Effector memory CD8-positive, alpha-beta T cell (primary cell): Measurements from ENCODE around the gene IL4.

Experiments used
- ATAC-seq: fragments of 150-1000 bp; cut with Tn5 transposase; replicated peaks from 2 replicates; pipeline ENCODE4 v1.10.0; 2021; ENCODE audit warnings: mild to moderate bottlenecking, moderate library complexity
- DNase-seq, 3 experiments: peaks; one replicate each; pipeline ENCODE4 v3.0.0; 2021
- H3K27ac Mint-ChIP-seq, 2 donors: one replicate each; pipeline ENCODE4 v1.8.0; 2022; ENCODE audit warnings: mild to moderate bottlenecking in 2 of 2, mixed read lengths in 2 of 2, moderate library complexity in 2 of 2
- H3K27me3 Mint-ChIP-seq, 2 donors: one replicate each; pipeline ENCODE4 v1.8.0; 2022; ENCODE audit warnings: mixed read lengths in 2 of 2
- H3K36me3 Mint-ChIP-seq: one replicate; pipeline ENCODE4 v1.8.0; 2022; ENCODE audit warnings: mild to moderate bottlenecking, moderate library complexity, mixed read lengths; ENCODE audit not compliant: insufficient read depth
- H3K4me1 Mint-ChIP-seq, 2 donors: one replicate each; pipeline ENCODE4 v1.8.0; 2022; ENCODE audit warnings: low read depth in 2 of 2, mixed read lengths in 2 of 2
- H3K4me3 Mint-ChIP-seq, 2 donors: one replicate each; pipeline ENCODE4 v1.8.0; 2022; ENCODE audit warnings: mild to moderate bottlenecking in 2 of 2, mixed read lengths in 2 of 2, moderate library complexity in 2 of 2
- H3K9me3 Mint-ChIP-seq, 2 donors: one replicate each; pipeline ENCODE4 v1.8.0; 2022; ENCODE audit warnings: mixed read lengths in 2 of 2

Gene IL4

DNA sequence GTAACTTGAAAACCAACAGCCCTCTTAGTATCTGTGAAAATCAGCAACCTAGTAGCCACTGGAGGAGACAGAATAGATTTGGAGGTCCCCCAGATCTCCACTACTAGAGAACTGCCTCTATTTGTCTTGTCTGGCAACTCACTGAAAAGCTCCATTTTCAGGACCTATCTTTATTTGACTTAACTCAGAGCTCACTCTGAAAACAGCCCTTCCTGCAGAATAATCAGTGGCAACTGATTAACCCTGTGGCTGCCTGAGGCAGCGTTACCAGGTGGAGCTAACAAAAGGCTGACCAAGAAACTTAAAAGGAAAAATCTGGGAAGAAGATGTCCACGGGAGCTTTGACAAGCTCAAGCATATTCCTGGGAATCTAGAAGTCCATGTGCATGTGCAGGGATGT lies 26.3 kb upstream of the IL4 start:
- Mint-ChIP-seq H3K4me1 (no peaks in the 10 kb centered on the region), H3K36me3 (peaks cover 6% of the 10 kb centered on the region), H3K9me3 (peaks cover 7 to 11% of the 10 kb centered on the region in 2 donors), H3K27ac (no peak overlapping the region), H3K27me3 (no peaks in the 10 kb centered on the region), H3K4me3 (no peak overlapping the region)
- ATAC-seq: no peak
- no peak for DNase-seq

DNA sequence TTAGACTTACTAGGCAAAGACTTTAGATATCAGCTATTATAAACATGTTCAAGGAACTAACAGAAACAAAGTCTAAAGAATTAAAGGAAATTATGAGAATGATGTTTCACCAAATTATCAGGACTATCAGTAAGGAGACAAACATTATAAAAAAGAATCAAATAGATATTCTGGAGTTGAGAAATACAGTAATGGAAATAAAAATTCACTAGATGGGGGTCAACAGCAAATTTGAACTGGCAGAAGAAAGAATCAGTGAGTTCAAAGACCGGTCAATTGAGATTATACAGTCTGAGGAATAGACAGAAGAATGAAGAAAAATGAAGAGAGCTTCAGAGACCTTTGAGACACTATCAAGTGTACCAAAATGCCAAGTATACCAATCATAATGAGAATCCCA lies 25.4 kb upstream of the IL4 start:
- Mint-ChIP-seq H3K27ac (no peak overlapping the region), H3K9me3 (peaks cover 7 to 11% of the 10 kb centered on the region in 2 donors), H3K36me3 (no peaks in the 10 kb centered on the region), H3K4me3 (no peak overlapping the region), H3K27me3 (peaks cover 0 to under 1% of the 10 kb centered on the region in 2 donors), H3K4me1 (no peaks in the 10 kb centered on the region)
- ATAC-seq: no peak
- DNase-seq: no peak

DNA sequence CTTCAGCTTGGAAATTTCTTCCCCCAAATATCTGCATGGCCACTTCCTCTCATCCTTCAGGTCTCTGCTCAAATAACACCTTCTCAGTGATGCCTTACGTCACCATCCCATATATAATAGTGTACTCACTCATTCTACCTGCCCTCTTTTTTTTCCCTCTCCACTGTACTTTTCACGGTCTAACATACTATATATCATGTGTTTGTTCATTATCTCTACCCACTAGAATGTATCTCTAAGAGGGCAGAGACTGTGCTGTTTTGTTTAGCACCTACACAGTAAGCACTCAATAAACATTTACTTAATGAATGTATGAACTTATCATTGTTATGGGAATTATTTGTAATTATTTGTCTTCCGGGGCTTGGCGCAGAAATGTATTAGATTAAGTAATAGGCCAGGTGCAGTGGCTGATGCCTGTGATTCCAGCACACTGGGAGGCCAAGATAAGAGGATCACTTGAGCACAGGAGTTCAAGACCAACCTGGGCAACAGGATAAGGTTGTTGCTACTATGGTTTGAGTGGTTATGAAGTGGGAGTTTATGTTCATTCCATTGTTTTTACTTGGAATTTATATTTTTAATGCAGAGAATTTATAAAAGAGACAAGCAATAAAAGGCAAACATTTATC lies 21.8 kb upstream of the IL4 start:
- Mint-ChIP-seq H3K9me3 (peaks cover 7 to 11% of the 10 kb centered on the region in 2 donors), H3K27ac (no peak overlapping the region), H3K27me3 (peaks cover 11 to 29% of the 10 kb centered on the region in 2 donors), H3K4me1 (peaks cover 6% of the 10 kb centered on the region in 2 donors), H3K36me3 (peaks cover 3% of the 10 kb centered on the region), H3K4me3 (no peak overlapping the region)
- DNase-seq: no peak
- ATAC-seq: no peak

DNA sequence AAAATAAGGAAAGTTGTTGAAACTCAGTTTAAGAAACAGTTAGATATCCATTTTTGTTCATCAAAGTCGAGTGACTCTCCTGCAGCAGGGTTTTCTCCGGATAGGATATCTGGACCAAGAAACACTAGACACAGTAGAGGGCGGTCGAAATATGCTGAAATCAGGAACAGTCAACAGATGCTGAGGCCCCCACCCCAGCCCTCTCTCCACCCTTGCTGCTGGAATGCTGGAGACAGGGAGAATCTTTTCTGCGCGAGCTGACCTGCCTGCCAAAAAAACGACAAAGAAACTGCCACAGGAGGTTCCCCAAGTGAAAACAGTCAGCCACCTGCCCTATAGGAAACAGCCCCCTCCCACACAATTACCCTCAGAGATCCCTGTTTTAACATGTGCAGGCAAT lies 20.1 kb upstream of the IL4 start:
- Mint-ChIP-seq H3K27ac (no peak overlapping the region), H3K4me3 (no peak overlapping the region), H3K36me3 (peaks cover 3% of the 10 kb centered on the region), H3K9me3 (peaks cover 0 to under 1% of the 10 kb centered on the region in 2 donors), H3K27me3 (peaks cover 13 to 47% of the 10 kb centered on the region in 2 donors), H3K4me1 (peaks cover 8 to 10% of the 10 kb centered on the region in 2 donors)
- ATAC-seq: no peak
- no peak for DNase-seq

DNA sequence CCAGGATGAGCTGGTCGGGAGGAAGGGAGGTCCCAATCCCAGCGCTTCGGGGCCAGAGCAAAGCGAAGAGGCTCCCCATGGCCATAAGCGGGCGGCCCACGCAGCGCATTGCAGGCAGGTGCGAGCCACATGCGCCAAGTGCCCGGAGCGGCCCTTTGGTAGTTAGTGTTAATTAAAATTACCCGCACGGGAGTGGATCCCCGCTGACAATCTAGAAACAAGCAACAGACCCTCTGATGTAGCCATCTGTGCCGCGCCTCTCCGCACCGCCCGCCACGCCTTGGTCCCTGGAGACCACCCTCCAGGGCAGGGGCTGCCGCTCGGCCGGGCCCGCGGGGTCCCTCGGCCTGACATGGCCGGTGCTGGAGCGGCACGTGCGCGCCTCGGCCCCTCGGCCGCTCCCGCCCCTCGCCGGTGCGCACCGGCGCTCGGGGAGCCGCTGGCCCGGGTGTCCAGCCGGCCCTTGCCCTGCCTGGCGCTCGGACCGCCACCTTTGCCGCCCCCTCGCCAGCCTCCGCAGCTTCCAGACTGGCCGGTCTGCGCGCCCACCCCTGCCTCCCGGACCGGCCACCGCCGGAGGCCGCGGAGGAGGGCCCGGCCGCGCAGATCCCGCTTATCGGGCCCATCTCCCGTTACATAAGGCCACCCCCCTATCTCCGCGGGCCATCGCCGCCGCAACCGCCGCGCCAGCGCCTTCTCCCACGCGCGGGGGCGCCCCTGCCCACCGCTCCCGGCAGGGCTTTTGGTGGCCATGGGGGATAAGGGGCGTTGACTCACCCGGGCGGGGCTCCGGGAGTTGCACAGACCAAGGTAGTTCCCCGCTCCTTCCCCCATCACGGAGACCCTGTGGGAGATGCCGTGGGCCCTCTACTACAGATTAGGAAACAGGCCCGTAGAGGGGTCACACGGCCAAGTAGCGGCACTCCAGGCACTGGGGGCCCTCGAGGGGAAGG lies 17.7 kb upstream of the IL4 start:
- DNase-seq (peak in 2 of 3 experiments; percentile 19 to 30), ATAC-seq (peak; percentile 70)
- Mint-ChIP-seq H3K4me1 (peaks cover 11 to 16% of the 10 kb centered on the region in 2 donors), H3K27ac (peak overlapping the region; percentile 49 to 88), H3K27me3 (peaks cover 13 to 55% of the 10 kb centered on the region in 2 donors), H3K4me3 (peak overlapping the region; percentile 73 to 80), H3K9me3 (no peaks in the 10 kb centered on the region), H3K36me3 (peaks cover 3% of the 10 kb centered on the region)

DNA sequence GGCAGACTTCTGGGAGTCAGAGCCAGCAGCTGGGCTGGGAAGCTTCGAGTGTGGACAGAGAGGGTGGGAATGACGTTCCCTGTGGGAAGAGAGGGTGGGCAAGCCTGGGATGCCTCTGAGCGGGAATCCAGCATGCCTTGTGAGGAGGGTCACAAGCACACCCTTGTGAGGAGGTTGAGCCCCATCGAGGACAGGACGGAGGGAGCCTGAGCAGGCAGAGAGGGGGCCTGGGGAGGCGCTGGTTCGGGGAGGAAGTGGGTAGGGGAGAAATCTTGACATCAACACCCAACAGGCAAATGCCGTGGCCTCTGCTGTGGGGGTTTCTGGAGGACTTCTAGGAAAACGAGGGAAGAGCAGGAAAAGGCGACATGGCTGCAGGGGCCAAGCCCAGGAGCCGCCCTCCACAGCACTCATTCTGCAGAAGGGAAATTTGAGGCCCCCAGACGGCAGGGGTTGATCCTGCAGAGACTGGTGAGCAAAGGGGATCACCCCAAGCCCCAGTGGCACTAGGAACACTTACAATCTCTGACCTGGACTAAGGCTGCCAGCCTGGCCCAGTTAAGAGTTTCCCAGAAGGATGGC lies 16.9 kb upstream of the IL4 start:
- Mint-ChIP-seq H3K4me3 (peak overlapping the region; percentile 73 to 80), H3K9me3 (no peaks in the 10 kb centered on the region), H3K36me3 (peaks cover 3% of the 10 kb centered on the region), H3K27ac (peak overlapping the region; percentile 49 to 88), H3K4me1 (peaks cover 12 to 17% of the 10 kb centered on the region in 2 donors), H3K27me3 (peaks cover 13 to 55% of the 10 kb centered on the region in 2 donors)
- DNase-seq: no peak
- ATAC-seq: peak; percentile 49

DNA sequence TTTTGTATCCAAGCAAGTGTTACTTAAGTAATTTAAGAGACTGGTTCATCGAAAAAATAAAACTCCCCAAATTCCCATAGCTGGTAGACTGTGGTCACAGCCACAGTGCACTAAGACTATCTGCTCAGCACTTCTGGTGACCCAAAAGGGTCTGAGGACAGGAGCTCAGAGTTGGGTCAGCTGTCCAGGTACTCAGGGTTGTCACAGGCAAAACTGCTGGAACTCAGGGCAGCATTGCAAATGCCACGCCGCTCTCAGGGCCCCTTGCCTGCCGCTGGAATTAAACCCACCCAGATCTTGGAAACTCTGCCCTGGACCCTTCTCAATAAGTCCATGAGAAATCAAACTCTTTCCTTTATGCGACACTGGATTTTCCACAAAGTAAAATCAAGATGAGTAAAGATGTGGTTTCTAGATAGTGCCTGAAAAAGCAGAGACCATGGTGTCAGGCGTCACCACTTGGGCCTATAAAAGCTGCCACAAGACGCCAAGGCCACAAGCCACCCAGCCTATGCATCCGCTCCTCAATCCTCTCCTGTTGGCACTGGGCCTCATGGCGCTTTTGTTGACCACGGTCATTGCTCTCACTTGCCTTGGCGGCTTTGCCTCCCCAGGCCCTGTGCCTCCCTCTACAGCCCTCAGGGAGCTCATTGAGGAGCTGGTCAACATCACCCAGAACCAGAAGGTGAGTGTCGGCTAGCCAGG lies 16.0 kb upstream of the IL4 start, which contains the start of gene IL13:
TSS of gene IL13 (plus strand) at position 498 of the 705 bp plus-strand sequence. CDS start at position 512, 14 bp downstream.
- Mint-ChIP-seq H3K27ac (peak within 1 kb of the TSS in 1 of 2 donors; percentile 49), H3K4me1 (peaks cover 15 to 20% of the 10 kb centered on the region in 2 donors), H3K9me3 (no peaks in the 10 kb centered on the region), H3K4me3 (peak within 1 kb of the TSS; percentile 73 to 80), H3K36me3 (peaks cover 3% of the 10 kb centered on the region), H3K27me3 (peaks cover 13 to 55% of the 10 kb centered on the region in 2 donors)
- no peak for DNase-seq
- ATAC-seq: no peak

DNA sequence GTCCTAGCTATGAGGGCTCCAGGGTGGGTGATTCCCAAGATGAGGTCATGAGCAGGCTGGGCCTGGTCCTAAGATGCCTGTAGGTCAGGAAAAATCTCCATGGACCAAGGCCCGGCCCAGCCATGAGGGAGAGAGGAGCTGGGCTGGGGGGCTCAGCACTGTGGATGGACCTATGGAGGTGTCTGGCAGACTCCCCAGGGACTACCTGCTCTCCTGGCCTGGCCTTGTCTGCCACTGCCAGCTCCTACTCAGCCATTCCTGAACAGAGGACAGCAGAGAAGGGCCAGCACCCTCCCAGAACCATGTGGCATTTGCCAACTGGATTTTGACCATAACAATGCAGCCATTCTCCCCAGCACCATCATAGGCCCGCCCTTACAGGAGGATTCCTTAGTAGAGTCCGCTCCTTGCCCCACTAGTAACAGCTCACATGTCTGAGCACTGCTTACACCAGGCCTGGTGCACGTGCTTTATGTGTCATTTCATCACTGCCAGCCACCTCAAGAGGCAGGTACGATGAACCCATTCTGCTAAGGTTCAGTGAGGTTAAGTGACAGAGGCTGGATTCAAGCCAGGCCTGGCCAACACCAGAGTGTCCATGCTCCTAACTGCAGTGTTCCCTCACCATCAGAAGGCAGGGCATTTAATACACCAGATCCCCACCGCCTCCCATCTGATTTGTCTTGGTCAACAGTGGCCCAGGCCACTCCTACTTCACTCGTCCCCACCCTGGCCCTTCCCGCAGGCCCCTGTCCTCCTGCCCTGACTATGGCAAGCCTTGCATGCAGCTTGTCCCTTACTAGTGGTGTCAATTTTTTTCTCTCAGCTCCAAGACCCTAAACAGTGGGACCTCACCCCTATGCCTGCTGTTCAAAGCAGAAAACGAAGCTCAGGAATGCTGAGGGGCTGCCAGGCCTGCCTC lies 15.1 kb upstream of the IL4 start:
- peaks cover 13 to 51% of the 10 kb centered on the region in 2 donors for H3K27me3 Mint-ChIP-seq
- DNase-seq: no peak
- H3K4me3 Mint-ChIP-seq: no peak overlapping the region
- no peaks in the 10 kb centered on the region for H3K9me3 Mint-ChIP-seq
- peaks cover 23 to 26% of the 10 kb centered on the region in 2 donors for H3K4me1 Mint-ChIP-seq
- no peak for ATAC-seq
- H3K27ac Mint-ChIP-seq: no peak overlapping the region
- peaks cover 3% of the 10 kb centered on the region for H3K36me3 Mint-ChIP-seq

DNA sequence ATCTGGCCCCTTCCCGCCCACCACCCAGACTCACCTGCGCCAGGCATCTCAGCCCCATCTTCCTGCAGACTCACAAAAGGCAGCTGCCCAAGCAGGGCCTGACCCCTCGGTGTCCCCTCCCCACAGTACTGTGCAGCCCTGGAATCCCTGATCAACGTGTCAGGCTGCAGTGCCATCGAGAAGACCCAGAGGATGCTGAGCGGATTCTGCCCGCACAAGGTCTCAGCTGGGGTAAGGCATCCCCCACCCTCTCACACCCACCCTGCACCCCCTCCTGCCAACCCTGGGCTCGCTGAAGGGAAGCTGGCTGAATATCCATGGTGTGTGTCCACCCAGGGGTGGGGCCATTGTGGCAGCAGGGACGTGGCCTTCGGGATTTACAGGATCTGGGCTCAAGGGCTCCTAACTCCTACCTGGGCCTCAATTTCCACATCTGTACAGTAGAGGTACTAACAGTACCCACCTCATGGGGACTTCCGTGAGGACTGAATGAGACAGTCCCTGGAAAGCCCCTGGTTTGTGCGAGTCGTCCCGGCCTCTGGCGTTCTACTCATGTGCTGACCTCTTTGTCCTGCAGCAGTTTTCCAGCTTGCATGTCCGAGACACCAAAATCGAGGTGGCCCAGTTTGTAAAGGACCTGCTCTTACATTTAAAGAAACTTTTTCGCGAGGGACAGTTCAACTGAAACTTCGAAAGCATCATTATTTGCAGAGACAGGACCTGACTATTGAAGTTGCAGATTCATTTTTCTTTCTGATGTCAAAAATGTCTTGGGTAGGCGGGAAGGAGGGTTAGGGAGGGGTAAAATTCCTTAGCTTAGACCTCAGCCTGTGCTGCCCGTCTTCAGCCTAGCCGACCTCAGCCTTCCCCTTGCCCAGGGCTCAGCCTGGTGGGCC lies 13.9 kb upstream of the IL4 start:
- ATAC-seq (no peak), DNase-seq (no peak)
- Mint-ChIP-seq H3K27me3 (peaks cover 10 to 39% of the 10 kb centered on the region in 2 donors), H3K9me3 (no peaks in the 10 kb centered on the region), H3K4me1 (peaks cover 35 to 37% of the 10 kb centered on the region in 2 donors), H3K27ac (peak overlapping the region in 1 of 2 donors; percentile 71), H3K4me3 (no peak overlapping the region), H3K36me3 (peaks cover 11% of the 10 kb centered on the region)

DNA sequence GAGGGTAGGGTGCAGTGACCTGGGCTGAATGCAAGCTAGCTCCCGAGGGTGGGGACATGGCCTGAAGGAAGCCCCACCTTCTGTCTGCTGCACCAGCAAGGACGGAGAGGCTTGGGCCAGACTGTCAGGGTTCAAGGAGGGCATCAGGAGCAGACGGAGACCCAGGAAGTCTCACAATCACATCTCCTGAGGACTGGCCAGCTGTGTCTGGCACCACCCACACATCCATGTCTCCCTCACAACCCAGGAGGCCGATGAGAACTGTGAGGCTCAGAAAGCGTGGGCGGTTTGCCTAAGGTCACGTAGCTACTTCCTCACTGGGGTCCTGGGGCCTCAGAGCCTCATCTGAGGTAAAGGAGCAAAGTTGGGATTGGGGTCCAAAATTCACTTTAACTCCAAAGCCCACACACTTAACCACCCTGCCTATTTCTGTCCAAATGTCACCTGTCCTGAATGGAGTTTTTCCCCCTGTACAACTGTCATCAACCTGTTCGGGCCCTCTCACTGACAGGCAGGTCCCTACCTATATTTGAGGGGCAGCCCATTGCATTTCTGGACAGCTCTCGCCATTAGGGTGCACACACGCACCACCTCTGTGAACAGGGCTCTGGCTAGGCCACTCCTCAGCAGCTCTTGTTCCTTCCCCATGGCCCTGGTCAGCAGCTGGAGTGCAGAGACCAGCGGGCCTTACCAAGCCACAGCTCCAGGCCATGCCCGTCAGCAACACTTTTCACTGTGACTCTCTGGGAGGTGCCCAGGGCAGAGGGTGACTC lies 12.4 kb upstream of the IL4 start:
- H3K27ac Mint-ChIP-seq: peak overlapping the region; percentile 71 to 99
- H3K4me1 Mint-ChIP-seq: peaks cover 42 to 45% of the 10 kb centered on the region in 2 donors
- no peak for ATAC-seq
- peaks cover 12% of the 10 kb centered on the region for H3K36me3 Mint-ChIP-seq
- no peak for DNase-seq
- H3K4me3 Mint-ChIP-seq: no peak overlapping the region
- peaks cover 8 to 38% of the 10 kb centered on the region in 2 donors for H3K27me3 Mint-ChIP-seq
- no peaks in the 10 kb centered on the region for H3K9me3 Mint-ChIP-seq

DNA sequence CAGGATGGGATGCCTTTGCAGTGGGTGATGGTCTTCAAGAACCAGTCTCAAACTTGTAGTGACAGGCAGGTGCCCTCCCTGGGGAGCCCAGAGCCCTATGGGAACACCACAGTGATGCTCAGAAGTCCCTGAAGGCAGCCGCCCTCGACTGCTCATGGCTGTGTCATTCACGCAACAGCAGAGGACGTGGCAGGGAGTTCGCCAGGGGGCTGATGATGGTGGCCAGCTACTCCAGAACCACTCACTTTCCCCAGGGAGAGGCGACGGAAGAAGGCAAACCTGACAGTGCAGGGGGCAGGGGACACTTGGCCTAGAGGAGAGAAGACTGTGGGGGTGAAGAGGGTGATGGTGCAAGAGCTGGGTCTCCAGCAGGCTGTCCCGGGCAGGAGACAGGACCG lies 11.8 kb upstream of the IL4 start:
- H3K27ac Mint-ChIP-seq: peak overlapping the region in 1 of 2 donors; percentile 99
- H3K36me3 Mint-ChIP-seq: peaks cover 12% of the 10 kb centered on the region
- no peak for ATAC-seq
- DNase-seq: no peak
- no peak overlapping the region for H3K4me3 Mint-ChIP-seq
- no peaks in the 10 kb centered on the region for H3K9me3 Mint-ChIP-seq
- peaks cover 2 to 38% of the 10 kb centered on the region in 2 donors for H3K27me3 Mint-ChIP-seq
- H3K4me1 Mint-ChIP-seq: peaks cover 39 to 42% of the 10 kb centered on the region in 2 donors
